WTC11 (cell line): Measurements from ENCODE around the gene PLCB3. TPM values are rescaled to one million over a fixed set of nuclear protein-coding genes. Genes with fewer than 3 reads are reported as not detected.

Experiments
- ATAC-seq: fragments of 200-7000 bp; cut with Tn5 transposase; 2 replicates; pipeline ENCODE4 v1.10.0; 2021; ENCODE audit warnings: mild to moderate bottlenecking, moderate library complexity
- CTCF ChIA-PET: fragments of 300-600 bp; sonication (Branson Sonifier 250); formaldehyde crosslinking; loops from one replicate; lab custom pipeline; 2021; ENCODE audit warnings: antibody characterized with exemption; lab: Charles Lee
- POLR2A ChIA-PET: fragments of 350-600 bp; sonication (Branson Sonifier 250); formaldehyde crosslinking; loops from one replicate; lab custom pipeline; 2021; ENCODE audit warnings: antibody characterized with exemption; lab: Charles Lee
- DNase-seq: peaks from one replicate; pipeline ENCODE4 v3.0.0; 2021; ENCODE audit warnings: low spot score
- H3K27ac Mint-ChIP-seq: 2 replicates; pipeline ENCODE4 v1.8.0; 2021; ENCODE audit warnings: mixed read lengths
- H3K27me3 Mint-ChIP-seq: 2 replicates; pipeline ENCODE4 v1.8.0; 2021; ENCODE audit warnings: low read depth, mild to moderate bottlenecking, moderate library complexity, mixed read lengths
- H3K36me3 Mint-ChIP-seq: 2 replicates; pipeline ENCODE4 v1.8.0; 2021; ENCODE audit warnings: mixed read lengths
- H3K4me1 Mint-ChIP-seq: 2 replicates; pipeline ENCODE4 v1.8.0; 2022; ENCODE audit warnings: mixed read lengths
- H3K4me3 Mint-ChIP-seq: 2 replicates; pipeline ENCODE4 v1.8.0; 2021; ENCODE audit warnings: mild to moderate bottlenecking, moderate library complexity, mixed read lengths
- H3K9me3 Mint-ChIP-seq: 2 replicates; pipeline ENCODE4 v1.8.0; 2021; ENCODE audit warnings: mixed read lengths
- CBFB ChIP-seq: sonication (generic); formaldehyde crosslinking; IDR thresholded peaks from 2 replicates; pipeline ENCODE4 v1.8.1; 2022; ENCODE audit warnings: mild to moderate bottlenecking, low read depth, missing genetic modification reagents
- CREM ChIP-seq: sonication (generic); formaldehyde crosslinking; IDR thresholded peaks from 2 replicates; pipeline ENCODE4 v1.8.1; 2022; ENCODE audit warnings: mild to moderate bottlenecking, missing genetic modification reagents, moderate library complexity
- IRF1 ChIP-seq: sonication (generic); formaldehyde crosslinking; IDR thresholded peaks from 2 replicates; pipeline ENCODE4 v1.8.0; 2023; ENCODE audit warnings: missing genetic modification reagents
- IRF2 ChIP-seq: sonication (generic); formaldehyde crosslinking; IDR thresholded peaks from 2 replicates; pipeline ENCODE4 v1.8.0; 2022; ENCODE audit warnings: low read depth, missing genetic modification reagents, borderline replicate concordance
- MYBL2 ChIP-seq: sonication (generic); formaldehyde crosslinking; IDR thresholded peaks from 2 replicates; pipeline ENCODE4 v1.8.1; 2023; ENCODE audit warnings: mild to moderate bottlenecking, moderate library complexity, missing genetic modification reagents
- NR1H2 ChIP-seq: sonication (generic); formaldehyde crosslinking; IDR thresholded peaks from 2 replicates; pipeline ENCODE4 v1.9.0; 2021; ENCODE audit warnings: mild to moderate bottlenecking, moderate library complexity, missing genetic modification reagents
- RORB ChIP-seq: fragments of 250-450 bp; sonication (Bioruptor Pico); IDR thresholded peaks from 2 replicates; pipeline ENCODE4 v1.9.0; 2021; ENCODE audit warnings: mild to moderate bottlenecking
- SMAD3 ChIP-seq: sonication (generic); formaldehyde crosslinking; IDR thresholded peaks from 2 replicates; pipeline ENCODE4 v1.8.0; 2022; ENCODE audit warnings: missing genetic modification reagents, mild to moderate bottlenecking, borderline replicate concordance
- STAT6 ChIP-seq: sonication (generic); formaldehyde crosslinking; conservative IDR thresholded peaks from 2 replicates; pipeline ENCODE4 v1.8.1; 2023; ENCODE audit warnings: mild to moderate bottlenecking, low read depth, missing genetic modification reagents, moderate library complexity
- TCF7 ChIP-seq: sonication (generic); formaldehyde crosslinking; IDR thresholded peaks from 2 replicates; pipeline ENCODE4 v1.8.0; 2022; ENCODE audit warnings: mild to moderate bottlenecking, low read depth, missing genetic modification reagents, moderate library complexity
- TP53 ChIP-seq: sonication (generic); formaldehyde crosslinking; IDR thresholded peaks from 2 replicates; pipeline ENCODE4 v1.8.1; 2023; ENCODE audit warnings: mild to moderate bottlenecking, missing genetic modification reagents
- ZNF138 ChIP-seq: sonication (generic); formaldehyde crosslinking; conservative IDR thresholded peaks from 2 replicates; pipeline ENCODE4 v1.8.1; 2022; ENCODE audit warnings: mild to moderate bottlenecking, moderate library complexity, missing genetic modification reagents
- ZNF219 ChIP-seq: sonication (generic); formaldehyde crosslinking; IDR thresholded peaks from 2 replicates; pipeline ENCODE4 v1.8.0; 2023; ENCODE audit warnings: missing genetic modification reagents, mild to moderate bottlenecking, borderline replicate concordance
- ZNF423 ChIP-seq: fragments of 250-450 bp; sonication (Bioruptor Pico); IDR thresholded peaks from 2 replicates; pipeline ENCODE4 v2.1.2; 2022; ENCODE audit warnings: mild to moderate bottlenecking, moderate library complexity
- ZNF425 ChIP-seq: fragments of 250-450 bp; sonication (Bioruptor Pico); conservative IDR thresholded peaks from 2 replicates; pipeline ENCODE4 v1.9.0; 2021; ENCODE audit warnings: mild to moderate bottlenecking
- total RNA-seq: library from RNA; stranded (reverse); gene quantifications from 3 replicates; pipeline ENCODE4 v1.2.3, GENCODE V29; 2021
- TF ChIP-seq, protein P1 (sequence below): fragments of 250-450 bp; sonication (Bioruptor Pico); IDR thresholded peaks from 2 replicates; pipeline ENCODE4 v1.9.0; 2021; ENCODE audit warnings: mild to moderate bottlenecking, borderline replicate concordance

PLCB3 gene
- total RNA-seq, 1 experiment from 2014 or later, result 97.4 TPM

GRCh38 chr11:64284962-64285884, 33.9 kb downstream of the PLCB3 start, which contains the start of gene GPR137 (continued):
- no peak for TF ChIP-seq ZNF425 (CRISPR knock-in tag)
- TF ChIP-seq ZNF423 (CRISPR knock-in tag), result no peak

GRCh38 chr11:64285885-64286800, 34.8 kb downstream of the PLCB3 start:
- peak overlapping the region; percentile 76 for H3K4me3 Mint-ChIP-seq
- peaks cover 27% of the 10 kb centered on the region for H3K27me3 Mint-ChIP-seq
- no peak for TF ChIP-seq ZNF423 (CRISPR knock-in tag)
- no peak for TF ChIP-seq TP53
- no peak for TF ChIP-seq NR1H2 (CRISPR knock-in tag)
- no peak for TF ChIP-seq ZNF219
- no peak for TF ChIP-seq MYBL2 (CRISPR knock-in tag)
- TF ChIP-seq CBFB (CRISPR knock-in tag), result no peak
- TF ChIP-seq TCF7, result no peak
- no peak for TF ChIP-seq CREM
- no peak for TF ChIP-seq STAT6 (CRISPR knock-in tag)
- no peak for TF ChIP-seq RORB (CRISPR knock-in tag)
- TF ChIP-seq IRF1, result no peak
- TF ChIP-seq IRF2, result no peak
- peaks cover 11% of the 10 kb centered on the region for H3K36me3 Mint-ChIP-seq
- no peaks in the 10 kb centered on the region for H3K9me3 Mint-ChIP-seq
- H3K4me1 Mint-ChIP-seq, result peaks cover 12% of the 10 kb centered on the region
- ChIA-PET POLR2A (interaction anchor here (2.3 kb wide), 1 partner anchor 16 kb away, joined by 7 read pairs; no protein-coding TSS in a partner anchor), CTCF (interaction anchor here (0.9 to 12.5 kb wide), 4 partner anchors 15 to 69 kb away, joined by 4 to 151 read pairs (median 16); partner anchors contain the start of genes ESRRA, PRDX5 and TRMT112)
- H3K27ac Mint-ChIP-seq, result no peak overlapping the region; the same call in 1 of the 2 replicates
- no peak for ATAC-seq
- no peak for DNase-seq

- Mint-ChIP-seq H3K4me3 (peak overlapping the region; percentile 76), H3K27ac (no peak overlapping the region; the same call in 1 of the 2 replicates)
- CTCF ChIA-PET, result interaction anchor here (12.5 kb wide), 1 partner anchor 16 kb away, joined by 151 read pairs; the partner anchor contains the start of gene ESRRA
- TF ChIP-seq IRF1 (no peak), ZNF138 (CRISPR knock-in tag) (no peak), SMAD3 (no peak), CBFB (CRISPR knock-in tag) (no peak)
- TF ChIP-seq, protein P1, sequence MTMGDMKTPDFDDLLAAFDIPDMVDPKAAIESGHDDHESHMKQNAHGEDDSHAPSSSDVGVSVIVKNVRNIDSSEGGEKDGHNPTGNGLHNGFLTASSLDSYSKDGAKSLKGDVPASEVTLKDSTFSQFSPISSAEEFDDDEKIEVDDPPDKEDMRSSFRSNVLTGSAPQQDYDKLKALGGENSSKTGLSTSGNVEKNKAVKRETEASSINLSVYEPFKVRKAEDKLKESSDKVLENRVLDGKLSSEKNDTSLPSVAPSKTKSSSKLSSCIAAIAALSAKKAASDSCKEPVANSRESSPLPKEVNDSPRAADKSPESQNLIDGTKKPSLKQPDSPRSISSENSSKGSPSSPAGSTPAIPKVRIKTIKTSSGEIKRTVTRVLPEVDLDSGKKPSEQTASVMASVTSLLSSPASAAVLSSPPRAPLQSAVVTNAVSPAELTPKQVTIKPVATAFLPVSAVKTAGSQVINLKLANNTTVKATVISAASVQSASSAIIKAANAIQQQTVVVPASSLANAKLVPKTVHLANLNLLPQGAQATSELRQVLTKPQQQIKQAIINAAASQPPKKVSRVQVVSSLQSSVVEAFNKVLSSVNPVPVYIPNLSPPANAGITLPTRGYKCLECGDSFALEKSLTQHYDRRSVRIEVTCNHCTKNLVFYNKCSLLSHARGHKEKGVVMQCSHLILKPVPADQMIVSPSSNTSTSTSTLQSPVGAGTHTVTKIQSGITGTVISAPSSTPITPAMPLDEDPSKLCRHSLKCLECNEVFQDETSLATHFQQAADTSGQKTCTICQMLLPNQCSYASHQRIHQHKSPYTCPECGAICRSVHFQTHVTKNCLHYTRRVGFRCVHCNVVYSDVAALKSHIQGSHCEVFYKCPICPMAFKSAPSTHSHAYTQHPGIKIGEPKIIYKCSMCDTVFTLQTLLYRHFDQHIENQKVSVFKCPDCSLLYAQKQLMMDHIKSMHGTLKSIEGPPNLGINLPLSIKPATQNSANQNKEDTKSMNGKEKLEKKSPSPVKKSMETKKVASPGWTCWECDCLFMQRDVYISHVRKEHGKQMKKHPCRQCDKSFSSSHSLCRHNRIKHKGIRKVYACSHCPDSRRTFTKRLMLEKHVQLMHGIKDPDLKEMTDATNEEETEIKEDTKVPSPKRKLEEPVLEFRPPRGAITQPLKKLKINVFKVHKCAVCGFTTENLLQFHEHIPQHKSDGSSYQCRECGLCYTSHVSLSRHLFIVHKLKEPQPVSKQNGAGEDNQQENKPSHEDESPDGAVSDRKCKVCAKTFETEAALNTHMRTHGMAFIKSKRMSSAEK, result no peak
These were observed 35.5 kb downstream of the PLCB3 start for GRCh38 chr11:64286801-64287159.

More at GRCh38 chr11:64286801-64287159, 35.5 kb downstream of the PLCB3 start:
- Mint-ChIP-seq H3K27me3 (peaks cover 29% of the 10 kb centered on the region), H3K4me1 (peaks cover 12% of the 10 kb centered on the region), H3K36me3 (peaks cover 6% of the 10 kb centered on the region), H3K9me3 (no peaks in the 10 kb centered on the region)
- no peak for DNase-seq
- ATAC-seq, result no peak
- POLR2A ChIA-PET, result no interaction called here
